Left ventricle myocardium inferior (tissue), 1 donor: ENCODE measurements around the gene ITGB3. TPM values are rescaled to one million over a fixed set of nuclear protein-coding genes. Genes with fewer than 3 reads are reported as not detected.
A peak's percentile ranks its signal among the peaks of the same experiment; 100 is the strongest.

ENCODE experiments used
- DNase-seq: peaks from one replicate; pipeline ENCODE4 v3.0.0-alpha.2; 2020
- H3K27ac ChIP-seq: fragments of 200-600 bp; replicated peaks from 2 replicates; pipeline ENCODE4 v1.8.0; 2021
- H3K27me3 ChIP-seq: fragments of 200-600 bp; 2 replicates; pipeline ENCODE4 v1.8.0; 2021; ENCODE audit warnings: low read depth
- H3K36me3 ChIP-seq: fragments of 200-600 bp; 2 replicates; pipeline ENCODE4 v1.8.0; 2021
- H3K4me1 ChIP-seq: fragments of 200-600 bp; 2 replicates; pipeline ENCODE4 v1.8.0; 2021
- H3K4me3 ChIP-seq: fragments of 200-600 bp; 2 replicates; pipeline ENCODE4 v1.8.0; 2021; ENCODE audit warnings: mild to moderate bottlenecking, moderate library complexity
- H3K9me3 ChIP-seq: fragments of 200-600 bp; replicated peaks from 2 replicates; pipeline ENCODE4 v1.8.0; 2021
- intact Hi-C: fragments of 100-400 bp; cut with micrococcal nuclease; formaldehyde crosslinking; loops from one replicate; pipeline ENCODE4 v1.11.0; 2022
- total RNA-seq: library from RNA; stranded (reverse); fragmentation: NEBNext Ultra II Directional; extraction: Animal tissue kit (Norgen Biotek cat#: 25700); gene quantifications from one replicate; pipeline ENCODE4 v1.2.1, GENCODE V29; 2021
- TF ChIP-seq, protein P1 (sequence below): fragments of 200-600 bp; IDR thresholded peaks from 2 replicates; pipeline ENCODE4 v1.8.0; 2021; ENCODE audit warnings: antibody characterized with exemption, mild to moderate bottlenecking, borderline replicate concordance
- donor health status: DM: no; HTN: yes; CAD: no; lungs with severe emphysema.

The ITGB3 gene
- total RNA-seq, 1 donor from 2014 or later: 3.3 TPM

DNA sequence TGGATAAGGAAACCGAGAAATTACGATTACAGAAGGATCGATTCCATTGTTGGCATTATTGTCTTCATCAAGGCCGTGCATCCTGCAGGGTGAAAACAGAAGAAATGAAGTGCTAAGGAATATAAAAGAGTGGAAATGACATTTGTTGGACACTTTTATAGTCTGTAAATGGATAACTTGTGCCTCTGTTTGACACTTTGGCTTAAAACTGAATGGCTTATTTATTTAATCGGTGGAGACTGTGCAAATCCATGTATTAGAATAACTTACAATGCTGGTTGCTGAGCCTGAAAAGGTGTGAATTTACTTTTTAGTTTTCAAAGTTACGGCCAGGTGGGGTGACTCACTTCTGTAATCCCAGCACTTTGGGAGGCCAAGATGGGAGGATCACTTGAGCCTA lies 31.4 kb downstream of the ITGB3 start:
- intact Hi-C loops: no loop called here
- H3K4me3 ChIP-seq: no peak overlapping the region
- H3K4me1 ChIP-seq: peaks cover 11% of the 10 kb centered on the region
- H3K27ac ChIP-seq: no peak overlapping the region
- H3K27me3 ChIP-seq: no peaks in the 10 kb centered on the region
- TF ChIP-seq, protein P1, sequence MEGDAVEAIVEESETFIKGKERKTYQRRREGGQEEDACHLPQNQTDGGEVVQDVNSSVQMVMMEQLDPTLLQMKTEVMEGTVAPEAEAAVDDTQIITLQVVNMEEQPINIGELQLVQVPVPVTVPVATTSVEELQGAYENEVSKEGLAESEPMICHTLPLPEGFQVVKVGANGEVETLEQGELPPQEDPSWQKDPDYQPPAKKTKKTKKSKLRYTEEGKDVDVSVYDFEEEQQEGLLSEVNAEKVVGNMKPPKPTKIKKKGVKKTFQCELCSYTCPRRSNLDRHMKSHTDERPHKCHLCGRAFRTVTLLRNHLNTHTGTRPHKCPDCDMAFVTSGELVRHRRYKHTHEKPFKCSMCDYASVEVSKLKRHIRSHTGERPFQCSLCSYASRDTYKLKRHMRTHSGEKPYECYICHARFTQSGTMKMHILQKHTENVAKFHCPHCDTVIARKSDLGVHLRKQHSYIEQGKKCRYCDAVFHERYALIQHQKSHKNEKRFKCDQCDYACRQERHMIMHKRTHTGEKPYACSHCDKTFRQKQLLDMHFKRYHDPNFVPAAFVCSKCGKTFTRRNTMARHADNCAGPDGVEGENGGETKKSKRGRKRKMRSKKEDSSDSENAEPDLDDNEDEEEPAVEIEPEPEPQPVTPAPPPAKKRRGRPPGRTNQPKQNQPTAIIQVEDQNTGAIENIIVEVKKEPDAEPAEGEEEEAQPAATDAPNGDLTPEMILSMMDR: no peak
- no peak for DNase-seq
- H3K36me3 ChIP-seq: peaks cover 19% of the 10 kb centered on the region
- H3K9me3 ChIP-seq: no peaks in the 10 kb centered on the region

DNA sequence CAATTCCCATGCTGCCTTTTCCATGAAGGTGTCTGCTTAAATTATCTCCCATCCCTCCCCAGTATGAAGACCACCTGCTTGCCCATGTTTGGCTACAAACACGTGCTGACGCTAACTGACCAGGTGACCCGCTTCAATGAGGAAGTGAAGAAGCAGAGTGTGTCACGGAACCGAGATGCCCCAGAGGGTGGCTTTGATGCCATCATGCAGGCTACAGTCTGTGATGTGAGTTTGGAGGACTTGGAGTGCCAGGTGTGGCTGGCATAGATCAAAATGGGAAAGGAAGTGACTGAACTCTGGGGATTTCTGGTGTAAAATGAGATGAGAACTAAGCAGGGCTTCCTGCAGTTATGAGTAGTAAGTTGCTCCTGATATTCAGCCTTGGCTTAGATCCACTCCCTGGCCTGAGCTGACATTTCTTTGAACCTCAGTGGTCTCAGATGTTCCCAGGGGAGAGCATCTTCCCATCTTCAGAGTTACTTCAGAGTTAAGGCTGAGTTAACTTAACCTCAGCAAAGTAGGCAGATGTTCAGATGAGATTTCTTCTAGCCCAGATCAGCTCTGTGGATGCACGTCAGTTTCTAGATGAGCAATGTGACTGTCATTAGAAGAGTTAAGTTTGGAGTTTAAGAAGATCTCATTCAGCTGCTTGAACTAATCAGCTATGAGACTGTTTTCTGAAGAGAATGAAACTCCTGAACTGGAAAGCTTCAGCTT lies 32.7 kb downstream of the ITGB3 start:
- Histone ChIP-seq H3K9me3 (no peaks in the 10 kb centered on the region), H3K36me3 (peaks cover 33% of the 10 kb centered on the region), H3K4me3 (no peak overlapping the region), H3K4me1 (peaks cover 4% of the 10 kb centered on the region), H3K27me3 (no peaks in the 10 kb centered on the region), H3K27ac (peak overlapping the region; percentile 11)
- intact Hi-C loops: no loop called here
- no peak for DNase-seq
- TF ChIP-seq, protein P1: no peak

DNA sequence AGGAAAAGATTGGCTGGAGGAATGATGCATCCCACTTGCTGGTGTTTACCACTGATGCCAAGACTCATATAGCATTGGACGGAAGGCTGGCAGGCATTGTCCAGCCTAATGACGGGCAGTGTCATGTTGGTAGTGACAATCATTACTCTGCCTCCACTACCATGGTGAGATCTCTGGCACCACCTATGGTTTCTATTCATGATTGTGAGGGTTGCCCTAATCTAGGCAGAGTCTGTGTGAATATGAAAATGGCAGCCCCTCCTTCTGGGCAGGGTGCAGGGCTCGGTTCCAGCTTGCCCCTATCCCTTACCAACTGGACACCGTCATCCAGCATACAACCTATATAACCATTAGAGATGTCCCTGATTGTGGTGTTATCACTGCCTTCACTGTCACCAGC lies 33.4 kb downstream of the ITGB3 start:
- intact Hi-C loops: no loop called here
- DNase-seq: no peak
- no peaks in the 10 kb centered on the region for H3K27me3 ChIP-seq
- H3K4me1 ChIP-seq: peaks cover 4% of the 10 kb centered on the region
- no peaks in the 10 kb centered on the region for H3K9me3 ChIP-seq
- H3K27ac ChIP-seq: peak overlapping the region; percentile 11
- peaks cover 40% of the 10 kb centered on the region for H3K36me3 ChIP-seq
- TF ChIP-seq, protein P1: no peak
- no peak overlapping the region for H3K4me3 ChIP-seq

DNA sequence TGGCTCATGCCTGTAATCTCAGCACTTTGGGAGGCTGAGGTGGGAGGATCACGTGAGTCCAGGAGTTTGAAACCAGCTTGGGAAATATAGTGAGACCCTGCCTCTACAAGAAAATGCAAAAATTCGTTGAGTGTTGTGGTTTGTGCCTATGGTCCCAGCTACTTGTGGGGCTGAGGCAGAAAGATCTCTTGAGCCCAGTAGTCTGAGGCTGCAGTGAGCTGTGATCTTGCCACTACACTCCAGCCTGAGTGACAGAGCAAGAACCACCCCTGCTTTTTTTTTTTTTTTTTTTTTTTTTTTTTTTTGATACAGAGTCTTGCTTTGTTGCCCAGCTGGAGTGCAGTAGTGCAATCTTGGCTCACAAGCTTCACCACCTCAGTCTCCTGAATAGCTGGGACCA lies 34.0 kb downstream of the ITGB3 start:
- H3K27ac ChIP-seq: peak overlapping the region; percentile 11
- H3K9me3 ChIP-seq: no peaks in the 10 kb centered on the region
- peaks cover 4% of the 10 kb centered on the region for H3K4me1 ChIP-seq
- H3K4me3 ChIP-seq: no peak overlapping the region
- TF ChIP-seq, protein P1: no peak
- no peak for DNase-seq
- intact Hi-C loops: no loop called here
- no peaks in the 10 kb centered on the region for H3K27me3 ChIP-seq
- peaks cover 46% of the 10 kb centered on the region for H3K36me3 ChIP-seq

DNA sequence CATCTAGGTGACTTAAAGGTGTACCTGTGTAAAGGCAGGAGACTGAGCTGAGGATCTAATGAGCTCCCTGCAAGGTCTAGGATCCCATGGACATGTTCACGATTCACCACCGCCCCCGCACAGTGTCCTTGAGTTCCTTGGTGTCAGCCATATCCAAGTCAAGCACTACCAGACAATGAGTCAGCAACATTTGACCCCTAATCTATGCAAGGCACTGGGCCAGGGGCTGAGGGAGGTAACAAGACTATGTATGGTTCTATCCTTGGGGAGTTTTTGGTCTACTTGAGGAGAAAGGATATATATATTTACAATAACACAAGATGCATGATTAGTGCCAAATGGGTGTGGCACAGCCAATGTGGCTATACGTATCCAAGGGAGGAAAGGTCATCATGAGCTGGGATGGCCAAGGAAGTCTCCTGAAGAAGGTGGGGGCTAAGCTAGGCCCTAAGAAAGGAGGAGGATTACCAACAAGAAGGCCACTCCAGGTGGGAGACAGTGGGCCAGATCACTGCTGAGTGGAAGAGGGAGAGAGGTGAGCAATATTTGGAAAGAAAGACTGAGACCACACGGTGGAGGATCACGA lies 35.0 kb downstream of the ITGB3 start:
- no peak overlapping the region for H3K4me3 ChIP-seq
- no peaks in the 10 kb centered on the region for H3K27me3 ChIP-seq
- H3K4me1 ChIP-seq: peaks cover 4% of the 10 kb centered on the region
- H3K27ac ChIP-seq: no peak overlapping the region
- DNase-seq: no peak
- peaks cover 53% of the 10 kb centered on the region for H3K36me3 ChIP-seq
- intact Hi-C loops: no loop called here
- TF ChIP-seq, protein P1: no peak
- no peaks in the 10 kb centered on the region for H3K9me3 ChIP-seq
